OCI-LY7 (cell line): ENCODE results near the gene KIAA1671.

ENCODE experiments used
- EZH2phosphoT487 ChIP-seq: fragments of 200-600 bp; sonication (generic); IDR thresholded peaks from 2 replicates; pipeline ENCODE4 v1.6.1; 2018; ENCODE audit warnings: low read depth, borderline replicate concordance, mild to moderate bottlenecking, mixed run types, antibody characterized with exemption, low read length, moderate library complexity, mixed read lengths
- TF ChIP-seq, protein P1 (sequence below): fragments of 200-600 bp; sonication (generic); conservative IDR thresholded peaks from 2 replicates; pipeline ENCODE4 v1.5.1; 2014; ENCODE audit warnings: mild to moderate bottlenecking, antibody characterized with exemption, low read length, moderate library complexity, mixed read lengths

DNA sequence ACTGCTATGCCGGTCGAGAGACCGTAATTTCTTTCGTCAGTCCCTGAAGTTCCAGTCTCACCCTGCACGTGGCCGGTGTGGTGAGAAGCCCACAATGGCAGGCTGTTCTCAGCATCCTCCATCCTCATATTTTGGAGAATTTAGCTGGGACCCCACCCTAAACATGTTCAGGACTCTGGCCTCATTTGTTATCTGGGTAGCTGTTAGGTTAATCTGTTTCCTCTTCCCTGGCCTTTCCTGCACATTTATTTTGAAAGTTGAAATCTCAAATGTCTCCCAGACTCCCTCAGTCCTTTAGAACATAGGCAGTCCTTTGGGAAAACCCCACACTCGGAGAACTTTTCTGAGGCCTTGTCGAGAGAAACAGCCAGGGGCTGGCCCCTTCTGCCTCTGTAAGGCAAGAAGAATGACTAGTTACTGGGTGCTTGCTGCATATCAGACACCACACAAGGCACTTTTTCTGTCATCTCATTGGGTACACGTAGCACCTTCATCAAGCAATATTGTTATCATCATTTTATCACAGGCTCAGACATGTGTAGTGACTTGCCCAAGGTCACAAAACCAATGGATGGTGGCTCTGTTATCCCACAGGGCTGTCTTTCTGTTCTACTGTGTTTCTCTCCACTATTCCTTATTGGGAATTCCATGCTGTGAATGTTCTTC is 137.8 kb downstream of the KIAA1671 start:
- TF ChIP-seq, protein P1, sequence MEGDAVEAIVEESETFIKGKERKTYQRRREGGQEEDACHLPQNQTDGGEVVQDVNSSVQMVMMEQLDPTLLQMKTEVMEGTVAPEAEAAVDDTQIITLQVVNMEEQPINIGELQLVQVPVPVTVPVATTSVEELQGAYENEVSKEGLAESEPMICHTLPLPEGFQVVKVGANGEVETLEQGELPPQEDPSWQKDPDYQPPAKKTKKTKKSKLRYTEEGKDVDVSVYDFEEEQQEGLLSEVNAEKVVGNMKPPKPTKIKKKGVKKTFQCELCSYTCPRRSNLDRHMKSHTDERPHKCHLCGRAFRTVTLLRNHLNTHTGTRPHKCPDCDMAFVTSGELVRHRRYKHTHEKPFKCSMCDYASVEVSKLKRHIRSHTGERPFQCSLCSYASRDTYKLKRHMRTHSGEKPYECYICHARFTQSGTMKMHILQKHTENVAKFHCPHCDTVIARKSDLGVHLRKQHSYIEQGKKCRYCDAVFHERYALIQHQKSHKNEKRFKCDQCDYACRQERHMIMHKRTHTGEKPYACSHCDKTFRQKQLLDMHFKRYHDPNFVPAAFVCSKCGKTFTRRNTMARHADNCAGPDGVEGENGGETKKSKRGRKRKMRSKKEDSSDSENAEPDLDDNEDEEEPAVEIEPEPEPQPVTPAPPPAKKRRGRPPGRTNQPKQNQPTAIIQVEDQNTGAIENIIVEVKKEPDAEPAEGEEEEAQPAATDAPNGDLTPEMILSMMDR = no peak
- TF ChIP-seq EZH2phosphoT487 = no peak
